A549 treated with AZD2906 at 1 μM for 4 hours (cell line): ENCODE measurements around the gene PRR23E. TPM values are rescaled to one million over a fixed set of nuclear protein-coding genes. Genes with fewer than 3 reads are reported as not detected.

Experiments
- total RNA-seq: library from RNA; stranded (reverse); fragments of 200-300 nt; extraction: Qiagen RNA extraction; gene quantifications from 5 replicates; pipeline ENCODE4 v1.2.3, GENCODE V29; 2022

The PRR23E gene, protein sequence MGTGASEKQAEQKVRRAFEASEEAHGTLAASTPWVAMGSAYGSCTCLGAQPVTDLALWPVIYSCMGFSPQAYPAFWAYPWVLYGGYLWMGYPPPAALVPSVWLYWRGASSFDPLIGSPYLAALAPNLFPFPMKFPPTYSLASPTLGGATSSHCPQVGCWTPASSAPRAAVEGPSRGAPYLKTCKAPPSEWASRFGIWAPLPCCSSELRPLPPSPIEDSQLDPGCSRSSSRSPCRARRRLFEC
- not detected in 5 replicates for total RNA-seq

DNA sequence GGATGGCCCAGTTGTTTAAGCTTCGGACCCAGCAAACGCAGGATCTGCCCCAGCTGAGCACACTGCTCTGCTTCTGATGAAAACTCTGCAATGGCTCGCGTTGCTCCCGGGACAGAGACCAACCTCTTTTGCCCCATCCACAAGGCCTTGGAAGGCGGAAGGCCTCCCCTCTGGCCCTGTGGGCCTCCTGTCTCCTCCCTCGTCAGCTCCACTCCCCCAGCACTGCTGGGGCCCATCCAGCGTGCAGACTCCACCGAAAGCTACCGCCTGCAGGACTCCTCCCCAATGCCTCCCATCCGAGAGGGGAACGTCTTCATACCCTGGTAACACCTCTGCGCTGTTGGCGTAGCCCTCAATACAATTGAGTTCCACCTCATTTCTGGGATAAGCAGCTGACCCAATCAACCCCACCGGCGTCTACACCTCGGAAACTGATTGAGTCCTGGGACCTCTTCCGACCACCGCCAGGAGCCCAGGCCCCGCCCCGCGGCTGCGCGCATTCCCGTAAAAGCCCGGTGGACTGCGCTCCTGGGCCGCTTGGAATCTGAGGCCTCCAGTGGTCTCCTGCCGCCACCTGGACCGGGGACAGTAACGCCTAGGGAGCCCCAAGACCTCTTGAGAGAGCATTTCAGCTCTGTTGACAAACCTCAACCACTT is at the start of gene PRR23E:
TSS of gene PRR23E (plus strand) at position 556 of the 657 bp plus-strand sequence. CDS start 3,555 bp downstream, outside the sequence.

Other genes starting within 250 kb of the PRR23E start
- gene PLXNA1, start 210.0 kb upstream of the PRR23E start, total RNA-seq: 22.6 to 29.4 TPM (median 25.1 TPM) in 5 replicates
- 1.4 to 2.8 TPM (median 2.6 TPM) in 5 replicates for gene PRR20G, start 94.9 kb downstream of the PRR23E start, total RNA-seq